ENCODE data around the gene MIB1.

MIB1 gene

GRCh38 chr18:21855432-21855831, 114.8 kb downstream of the MIB1 start:
- TF ChIP-seq ISL1 (CRISPR knock-in tag; IDR thresholded peaks at IDR 0.05) (no peak), PPARA (CRISPR knock-in tag; IDR thresholded peaks at IDR 0.05; ENCODE audit: borderline replicate concordance) (no peak)
- no peak for ATAC-seq

GRCh38 chr18:21857871-21858270, 117.3 kb downstream of the MIB1 start:
- ATAC-seq, result no peak
- no peak for TF ChIP-seq ZNF565 (CRISPR knock-in tag; conservative IDR thresholded peaks at IDR 0.05; ENCODE audit: low read depth)
- TF ChIP-seq TOX (CRISPR knock-in tag; IDR thresholded peaks at IDR 0.05; ENCODE audit: borderline replicate concordance), result no peak
- TF ChIP-seq ESRRG (CRISPR knock-in tag; IDR thresholded peaks at IDR 0.05), result no peak
- TF ChIP-seq CSDC2 (CRISPR knock-in tag; IDR thresholded peaks at IDR 0.05), result no peak
- TF ChIP-seq ZFP30 (CRISPR knock-in tag; IDR thresholded peaks at IDR 0.05), result no peak
- TF ChIP-seq RARB (CRISPR knock-in tag; IDR thresholded peaks at IDR 0.05), result no peak
- no peak for TF ChIP-seq ARNTL (CRISPR knock-in tag; IDR thresholded peaks at IDR 0.05; ENCODE audit: borderline replicate concordance, low read depth)
- TF ChIP-seq POU6F1 (CRISPR knock-in tag; IDR thresholded peaks at IDR 0.05; ENCODE audit: borderline replicate concordance, low read depth), result no peak

GRCh38 chr18:21858544-21858943, 118.0 kb downstream of the MIB1 start:
- ATAC-seq, result no peak
- TF ChIP-seq TSHZ2 (CRISPR knock-in tag; IDR thresholded peaks at IDR 0.05) (no peak), ISL1 (CRISPR knock-in tag; IDR thresholded peaks at IDR 0.05) (no peak), CSRNP3 (CRISPR knock-in tag; IDR thresholded peaks at IDR 0.05) (no peak), RARB (CRISPR knock-in tag; IDR thresholded peaks at IDR 0.05) (no peak), OSR1 (CRISPR knock-in tag; IDR thresholded peaks at IDR 0.05) (no peak), SNAI2 (CRISPR knock-in tag; IDR thresholded peaks at IDR 0.05) (no peak), PPARA (CRISPR knock-in tag; IDR thresholded peaks at IDR 0.05; ENCODE audit: borderline replicate concordance) (no peak), ZNF565 (CRISPR knock-in tag; conservative IDR thresholded peaks at IDR 0.05; ENCODE audit: low read depth) (no peak), CREB5 (CRISPR knock-in tag; IDR thresholded peaks at IDR 0.05; ENCODE audit: low read depth) (no peak), ZFP30 (CRISPR knock-in tag; IDR thresholded peaks at IDR 0.05) (no peak), TCF4 (CRISPR knock-in tag; IDR thresholded peaks at IDR 0.05; ENCODE audit: borderline replicate concordance) (no peak), ZFP3 (CRISPR knock-in tag; IDR thresholded peaks at IDR 0.05) (no peak), BACH2 (CRISPR knock-in tag; IDR thresholded peaks at IDR 0.05; ENCODE audit: borderline replicate concordance) (no peak), ESRRG (CRISPR knock-in tag; IDR thresholded peaks at IDR 0.05) (no peak), CSDC2 (CRISPR knock-in tag; IDR thresholded peaks at IDR 0.05) (no peak), GLIS3 (CRISPR knock-in tag; IDR thresholded peaks at IDR 0.05) (no peak)

GRCh38 chr18:21864386-21864785, 123.8 kb downstream of the MIB1 start:
- TF ChIP-seq PPARA (CRISPR knock-in tag; IDR thresholded peaks at IDR 0.05; ENCODE audit: borderline replicate concordance), result no peak
- no peak for TF ChIP-seq PATZ1 (CRISPR knock-in tag; IDR thresholded peaks at IDR 0.05; ENCODE audit: borderline replicate concordance)
- no peak for TF ChIP-seq OSR1 (CRISPR knock-in tag; IDR thresholded peaks at IDR 0.05)
- TF ChIP-seq ISL1 (CRISPR knock-in tag; IDR thresholded peaks at IDR 0.05), result no peak
- no peak for TF ChIP-seq ARNTL (CRISPR knock-in tag; IDR thresholded peaks at IDR 0.05; ENCODE audit: borderline replicate concordance, low read depth)
- no peak for TF ChIP-seq CSDC2 (CRISPR knock-in tag; IDR thresholded peaks at IDR 0.05)
- TF ChIP-seq ZNF70 (CRISPR knock-in tag; IDR thresholded peaks at IDR 0.05), result no peak
- TF ChIP-seq TCF4 (CRISPR knock-in tag; IDR thresholded peaks at IDR 0.05; ENCODE audit: borderline replicate concordance), result no peak
- no peak for TF ChIP-seq ZFP30 (CRISPR knock-in tag; IDR thresholded peaks at IDR 0.05)
- no peak for TF ChIP-seq ZFP3 (CRISPR knock-in tag; IDR thresholded peaks at IDR 0.05)
- no peak for TF ChIP-seq POU6F1 (CRISPR knock-in tag; IDR thresholded peaks at IDR 0.05; ENCODE audit: borderline replicate concordance, low read depth)
- TF ChIP-seq SNAI2 (CRISPR knock-in tag; IDR thresholded peaks at IDR 0.05), result no peak
- TF ChIP-seq ZNF565 (CRISPR knock-in tag; conservative IDR thresholded peaks at IDR 0.05; ENCODE audit: low read depth), result no peak
- no peak for TF ChIP-seq ESRRG (CRISPR knock-in tag; IDR thresholded peaks at IDR 0.05)
- no peak for TF ChIP-seq TOX (CRISPR knock-in tag; IDR thresholded peaks at IDR 0.05; ENCODE audit: borderline replicate concordance)
- TF ChIP-seq ZNF8 (CRISPR knock-in tag; IDR thresholded peaks at IDR 0.05), result no peak
- TF ChIP-seq GLIS3 (CRISPR knock-in tag; IDR thresholded peaks at IDR 0.05), result no peak
- TF ChIP-seq BACH2 (CRISPR knock-in tag; IDR thresholded peaks at IDR 0.05; ENCODE audit: borderline replicate concordance), result no peak
- no peak for ATAC-seq

Data from SK-N-SH treated with all-trans-retinoic acid at 6 μM for 48 hours (cell line).